ENCODE results near the gene GOPC.

- TF ChIP-seq EZH2 (IDR thresholded peaks at IDR 0.05; ENCODE audit: borderline replicate concordance, insufficient read depth, low read depth, low read length, poor library complexity, severe bottlenecking): no peak
- TF ChIP-seq CTCF (IDR thresholded peaks at IDR 0.05): no peak
Observed at GRCh38 chr6:117629119-117629660, 26.9 kb upstream of the GOPC start.
